HEK293T (cell line): ENCODE data around the gene WNT1.

Experiments
- CTCF ChIA-PET: fragments of 350-600 bp; formaldehyde crosslinking; extraction: SDS; loops from one replicate; lab custom pipeline; 2021; ENCODE audit warnings: antibody characterized with exemption, inconsistent platforms; lab: Yijun Ruan, JAX
- POLR2A ChIA-PET: fragments of 350-600 bp; formaldehyde crosslinking; extraction: SDS; loops from one replicate; lab custom pipeline; 2020; ENCODE audit warnings: antibody characterized with exemption, inconsistent platforms; lab: Yijun Ruan, JAX
- DNase-seq: peaks from one replicate; pipeline ENCODE4 v3.0.0; 2012; ENCODE audit warnings: mixed read lengths; ENCODE audit errors: extremely low spot score
- ARNT ChIP-seq: fragments of 450-650 bp; IDR thresholded peaks from 2 replicates; pipeline ENCODE4 v1.6.1; 2017; ENCODE audit warnings: mild to moderate bottlenecking
- BHLHE40 ChIP-seq: fragments of 450-650 bp; IDR thresholded peaks from 2 replicates; pipeline ENCODE4 v1.6.1; 2016; ENCODE audit warnings: mild to moderate bottlenecking, moderate library complexity, borderline replicate concordance
- CTBP1 ChIP-seq: fragments of 450-650 bp; IDR thresholded peaks from 2 replicates; pipeline ENCODE4 v1.6.1; 2016; ENCODE audit warnings: borderline replicate concordance
- ELF4 ChIP-seq: fragments of 450-650 bp; IDR thresholded peaks from 2 replicates; pipeline ENCODE4 v1.6.1; 2017; ENCODE audit warnings: antibody characterized with exemption
- FOXA1 ChIP-seq: fragments of 450-650 bp; IDR thresholded peaks from 2 replicates; pipeline ENCODE4 v1.6.1; 2016; ENCODE audit warnings: mild to moderate bottlenecking
- FOXK2 ChIP-seq: fragments of 450-650 bp; IDR thresholded peaks from 2 replicates; pipeline ENCODE4 v1.6.1; 2016; ENCODE audit warnings: mild to moderate bottlenecking
- FOXM1 ChIP-seq: fragments of 450-650 bp; IDR thresholded peaks from 2 replicates; pipeline ENCODE4 v1.6.1; 2017; ENCODE audit warnings: mild to moderate bottlenecking, borderline replicate concordance
- HDGF ChIP-seq: fragments of 450-650 bp; IDR thresholded peaks from 2 replicates; pipeline ENCODE4 v1.6.1; 2017; ENCODE audit warnings: antibody characterized with exemption, borderline replicate concordance
- L3MBTL2 ChIP-seq: fragments of 450-650 bp; conservative IDR thresholded peaks from 2 replicates; pipeline ENCODE4 v1.6.1; 2016; ENCODE audit warnings: mild to moderate bottlenecking
- LEF1 ChIP-seq: fragments of 450-650 bp; IDR thresholded peaks from 2 replicates; pipeline ENCODE4 v1.6.1; 2017; ENCODE audit warnings: mild to moderate bottlenecking, borderline replicate concordance
- NFRKB ChIP-seq: fragments of 450-650 bp; IDR thresholded peaks from 2 replicates; pipeline ENCODE4 v1.6.1; 2016; ENCODE audit warnings: mild to moderate bottlenecking, moderate library complexity
- SP1 ChIP-seq: fragments of 450-650 bp; IDR thresholded peaks from 2 replicates; pipeline ENCODE4 v1.6.1; 2017
- SUZ12 ChIP-seq: fragments of 450-650 bp; IDR thresholded peaks from 2 replicates; pipeline ENCODE4 v1.6.1; 2016; ENCODE audit warnings: mild to moderate bottlenecking
- TARDBP ChIP-seq: fragments of 450-650 bp; IDR thresholded peaks from 2 replicates; pipeline ENCODE4 v1.6.1; 2016
- ZNF384 ChIP-seq: fragments of 450-650 bp; IDR thresholded peaks from 2 replicates; pipeline ENCODE4 v1.6.1; 2016
- TF ChIP-seq, protein P1 (sequence below): fragments of 450-650 bp; IDR thresholded peaks from 2 replicates; pipeline ENCODE4 v1.6.1; 2016

WNT1 gene

DNA sequence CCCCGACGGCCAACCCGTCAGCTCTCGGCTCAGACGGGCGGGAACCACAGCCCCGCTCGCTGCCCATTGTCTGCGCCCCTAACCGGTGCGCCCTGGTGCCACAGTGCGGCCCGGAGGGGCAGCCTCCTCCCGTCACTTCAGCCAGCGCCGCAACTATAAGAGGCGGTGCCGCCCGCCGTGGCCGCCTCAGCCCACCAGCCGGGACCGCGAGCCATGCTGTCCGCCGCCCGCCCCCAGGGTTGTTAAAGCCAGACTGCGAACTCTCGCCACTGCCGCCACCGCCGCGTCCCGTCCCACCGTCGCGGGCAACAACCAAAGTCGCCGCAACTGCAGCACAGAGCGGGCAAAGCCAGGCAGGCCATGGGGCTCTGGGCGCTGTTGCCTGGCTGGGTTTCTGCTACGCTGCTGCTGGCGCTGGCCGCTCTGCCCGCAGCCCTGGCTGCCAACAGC is at the start of gene WNT1:
TSS of gene WNT1 (plus strand) at position 32 of the 450 bp plus-strand sequence. CDS start at position 361, 329 bp downstream.
- ChIA-PET POLR2A (no interaction called here), CTCF (interaction anchor here (0.9 to 5.0 kb wide), 3 partner anchors 9 to 55 kb away, joined by 3 to 49 read pairs (median 7); no protein-coding TSS in a partner anchor)
- DNase-seq, result no peak
- TF ChIP-seq NFRKB (no peak), SP1 (no peak), FOXA1 (no peak), FOXM1 (no peak), FOXK2 (no peak), ELF4 (no peak), LEF1 (no peak)

DNA sequence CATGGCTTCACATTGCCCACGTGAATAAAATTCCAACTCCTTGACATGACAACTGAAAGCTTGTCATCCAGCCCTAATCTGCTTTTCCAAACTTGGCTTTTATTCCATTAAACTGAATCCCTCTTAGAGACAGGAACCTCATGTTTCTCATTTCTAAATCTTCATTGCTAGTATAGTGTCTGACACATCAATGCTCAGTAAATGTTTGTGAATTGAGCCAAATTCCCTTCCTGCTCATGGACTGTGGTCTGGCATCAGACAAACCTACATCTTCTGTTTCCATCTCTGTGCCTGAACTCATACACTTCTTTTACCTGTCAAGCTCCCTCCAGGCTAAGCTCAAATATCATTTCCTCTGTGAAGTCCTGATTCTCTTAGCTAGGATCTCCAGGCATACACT is 48.6 kb upstream of the WNT1 start:
- ChIA-PET POLR2A (interaction anchor here (1.7 kb wide), 1 partner anchor 28 kb away, joined by 4 read pairs; the partner anchor contains the start of gene ARF3), CTCF (interaction anchor here (0.5 to 1.7 kb wide), 2 partner anchors 77 to 475 kb away, joined by 4 to 5 read pairs; no protein-coding TSS in a partner anchor)
- TF ChIP-seq ARNT, result no peak
- TF ChIP-seq LEF1, result no peak
- no peak for TF ChIP-seq NFRKB
- TF ChIP-seq CTBP1, result no peak
- TF ChIP-seq ZNF384, result no peak
- DNase-seq, result no peak

GRCh38 chr12:48930475-48930874 is 47.6 kb upstream of the WNT1 start:
- no peak for TF ChIP-seq FOXA1
- TF ChIP-seq SUZ12, result no peak
- no peak for TF ChIP-seq ZNF384
- no peak for TF ChIP-seq NFRKB
- no peak for TF ChIP-seq L3MBTL2
- TF ChIP-seq LEF1, result no peak
- TF ChIP-seq FOXM1, result no peak
- TF ChIP-seq ELF4, result no peak
- no peak for TF ChIP-seq BHLHE40
- TF ChIP-seq HDGF, result no peak
- TF ChIP-seq TARDBP, result no peak
- TF ChIP-seq, protein P1, sequence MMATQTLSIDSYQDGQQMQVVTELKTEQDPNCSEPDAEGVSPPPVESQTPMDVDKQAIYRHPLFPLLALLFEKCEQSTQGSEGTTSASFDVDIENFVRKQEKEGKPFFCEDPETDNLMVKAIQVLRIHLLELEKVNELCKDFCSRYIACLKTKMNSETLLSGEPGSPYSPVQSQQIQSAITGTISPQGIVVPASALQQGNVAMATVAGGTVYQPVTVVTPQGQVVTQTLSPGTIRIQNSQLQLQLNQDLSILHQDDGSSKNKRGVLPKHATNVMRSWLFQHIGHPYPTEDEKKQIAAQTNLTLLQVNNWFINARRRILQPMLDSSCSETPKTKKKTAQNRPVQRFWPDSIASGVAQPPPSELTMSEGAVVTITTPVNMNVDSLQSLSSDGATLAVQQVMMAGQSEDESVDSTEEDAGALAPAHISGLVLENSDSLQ, result no peak
- TF ChIP-seq SP1, result no peak
- TF ChIP-seq CTBP1, result no peak
- POLR2A ChIA-PET, result interaction anchor here (1.7 kb wide), 1 partner anchor 27 kb away, joined by 4 read pairs; the partner anchor contains the start of gene ARF3
- CTCF ChIA-PET, result interaction anchor here (1.7 kb wide), 1 partner anchor 78 kb away, joined by 5 read pairs; no protein-coding TSS in a partner anchor
- DNase-seq, result no peak

DNA sequence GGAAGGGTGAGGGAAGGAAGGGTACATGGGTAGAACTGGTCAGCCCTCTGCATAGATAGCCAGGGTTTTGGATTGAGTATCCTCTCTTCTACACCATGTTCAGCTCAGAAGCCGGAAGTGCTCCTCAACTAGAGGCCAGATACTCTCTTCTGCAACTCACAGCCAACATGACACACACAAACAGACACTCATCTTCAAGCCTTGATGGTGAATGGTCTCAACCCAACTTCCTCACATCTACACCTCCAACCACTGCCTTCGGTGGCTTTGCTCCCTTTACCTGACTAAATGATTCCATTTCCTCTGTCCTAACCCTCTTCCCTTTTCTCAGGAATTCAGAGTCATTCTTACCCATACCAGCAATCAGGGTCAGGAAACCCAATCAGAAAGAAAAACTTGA is 45.2 kb upstream of the WNT1 start:
- TF ChIP-seq LEF1 (no peak), FOXK2 (no peak), CTBP1 (no peak), FOXM1 (no peak), NFRKB (no peak), ZNF384 (no peak), SUZ12 (no peak), HDGF (no peak), SP1 (no peak), ELF4 (no peak)
- TF ChIP-seq, protein P1, result no peak
- DNase-seq, result no peak
- ChIA-PET POLR2A (no interaction called here), CTCF (interaction anchor here (0.8 kb wide), 1 partner anchor 25 kb away, joined by 3 read pairs; the partner anchor contains the start of gene ARF3)

- CTCF ChIA-PET, result interaction anchor here (0.8 to 4.3 kb wide), 3 partner anchors 24 to 81 kb away, joined by 3 to 16 read pairs (median 10); partner anchors contain the start of gene ARF3
- POLR2A ChIA-PET, result no interaction called here
- DNase-seq, result no peak
- TF ChIP-seq NFRKB, result no peak
- TF ChIP-seq FOXA1, result no peak
- no peak for TF ChIP-seq CTBP1
- TF ChIP-seq LEF1, result no peak
- TF ChIP-seq FOXM1, result no peak
- TF ChIP-seq ZNF384, result no peak
- TF ChIP-seq SUZ12, result no peak
- no peak for TF ChIP-seq ELF4
- TF ChIP-seq FOXK2, result no peak
- TF ChIP-seq, protein P1, result no peak
- no peak for TF ChIP-seq SP1
- TF ChIP-seq BHLHE40, result no peak
Measured at GRCh38 chr12:48933664-48934311, 44.3 kb upstream of the WNT1 start.

GRCh38 chr12:48934312-48934706 is 43.8 kb upstream of the WNT1 start:
- no peak for DNase-seq
- no peak for TF ChIP-seq FOXM1
- TF ChIP-seq, protein P1, result no peak
- TF ChIP-seq BHLHE40, result no peak
- ChIA-PET CTCF (interaction anchor here (1.8 to 4.3 kb wide), 2 partner anchors 54 to 81 kb away, joined by 10 to 16 read pairs; no protein-coding TSS in a partner anchor), POLR2A (no interaction called here)
